MCF 10A (cell line): ENCODE data around the gene LMO7. TPM values are rescaled to one million over a fixed set of nuclear protein-coding genes. Genes with fewer than 3 reads are reported as not detected.

Experiments used
- BruUV-seq: library from RNA; stranded (reverse); fragments of 400-500 nt; replicated peaks from 2 replicates; lab custom pipeline; 2021; lab: Mats Ljungman, UMichigan
- CTCF ChIA-PET: fragments of 300-600 bp; sonication (Branson Sonifier 250); formaldehyde crosslinking; extraction: SDS; loops from one replicate; lab custom pipeline; 2021; ENCODE audit warnings: antibody characterized with exemption, inconsistent platforms; lab: Yijun Ruan, JAX
- POLR2A ChIA-PET: fragments of 300-600, 350-650 bp; sonication (Branson Sonifier 250); formaldehyde crosslinking; extraction: SDS; loops from one replicate; lab custom pipeline; 2020; ENCODE audit warnings: antibody characterized with exemption, inconsistent platforms; lab: Yijun Ruan, JAX
- DNase-seq: peaks from one replicate; pipeline ENCODE4 v3.0.0-alpha.2; 2018; ENCODE audit not compliant: unreplicated experiment
- H3K27ac Mint-ChIP-seq: one replicate; pipeline ENCODE4 v1.8.0; 2022; ENCODE audit warnings: mild to moderate bottlenecking, low read depth, mixed read lengths; ENCODE audit not compliant: unreplicated experiment
- H3K27me3 Mint-ChIP-seq: one replicate; pipeline ENCODE4 v1.8.0; 2022; ENCODE audit warnings: mixed read lengths; ENCODE audit not compliant: insufficient read depth, unreplicated experiment
- H3K36me3 Mint-ChIP-seq: one replicate; pipeline ENCODE4 v1.8.0; 2022; ENCODE audit warnings: mild to moderate bottlenecking, moderate library complexity, mixed read lengths; ENCODE audit not compliant: insufficient read depth, unreplicated experiment
- H3K4me1 Mint-ChIP-seq: one replicate; pipeline ENCODE4 v1.8.0; 2022; ENCODE audit warnings: mixed read lengths; ENCODE audit not compliant: insufficient read depth, unreplicated experiment
- H3K4me3 Mint-ChIP-seq: one replicate; pipeline ENCODE4 v1.8.0; 2022; ENCODE audit warnings: mild to moderate bottlenecking, moderate library complexity, mixed read lengths; ENCODE audit not compliant: unreplicated experiment
- H3K9me3 Mint-ChIP-seq: one replicate; pipeline ENCODE4 v1.8.0; 2022; ENCODE audit warnings: mixed read lengths; ENCODE audit not compliant: unreplicated experiment
- CTCF ChIP-seq: fragments of 200-600 bp; IDR thresholded peaks from one replicate; pipeline ENCODE4 v1.8.0; 2022; ENCODE audit warnings: antibody characterized with exemption, mild to moderate bottlenecking; ENCODE audit not compliant: unreplicated experiment
- intact Hi-C: fragments of 100-400 bp; cut with micrococcal nuclease; formaldehyde crosslinking; loops from 2 replicates; pipeline ENCODE4 v1.14.1; 2022
- total RNA-seq: library from RNA; stranded (reverse); gene quantifications from 2 replicates; pipeline ENCODE4 v1.2.3, GENCODE V29; 2022

Gene LMO7
- total RNA-seq, 1 experiment from 2014 or later, result 30.8 TPM

GRCh38 chr13:75855847-75856246, 219.7 kb downstream of the LMO7 start:
- DNase-seq, result no peak
- POLR2A ChIA-PET, result interaction anchor here (1.0 kb wide), 1 partner anchor 13 kb away, joined by 4 read pairs; no protein-coding TSS in a partner anchor
- intact Hi-C loops, result no loop called here
- no peaks in the 10 kb centered on the region for H3K4me1 Mint-ChIP-seq
- BruUV-seq, result no TSS peak
- TF ChIP-seq CTCF, result no peak
- no peak overlapping the region for H3K4me3 Mint-ChIP-seq
- CTCF ChIA-PET, result interaction anchor here (1.4 to 4.5 kb wide), 3 partner anchors 14 to 160 kb away, joined by 4 to 44 read pairs (median 20); no protein-coding TSS in a partner anchor
- H3K36me3 Mint-ChIP-seq, result peaks cover 28% of the 10 kb centered on the region
- H3K27me3 Mint-ChIP-seq, result no peaks in the 10 kb centered on the region
- no peak overlapping the region for H3K27ac Mint-ChIP-seq
- no peaks in the 10 kb centered on the region for H3K9me3 Mint-ChIP-seq

GRCh38 chr13:75857291-75857690, 221.2 kb downstream of the LMO7 start:
- no peak for TF ChIP-seq CTCF
- H3K36me3 Mint-ChIP-seq, result peaks cover 25% of the 10 kb centered on the region
- no peak overlapping the region for H3K27ac Mint-ChIP-seq
- H3K9me3 Mint-ChIP-seq, result no peaks in the 10 kb centered on the region
- ChIA-PET POLR2A (no interaction called here), CTCF (interaction anchor here (1.4 to 4.5 kb wide), 3 partner anchors 13 to 161 kb away, joined by 3 to 44 read pairs (median 20); no protein-coding TSS in a partner anchor)
- no peak for DNase-seq
- H3K4me3 Mint-ChIP-seq, result no peak overlapping the region
- no TSS peak for BruUV-seq
- H3K27me3 Mint-ChIP-seq, result no peaks in the 10 kb centered on the region
- intact Hi-C loops, result no loop called here
- no peaks in the 10 kb centered on the region for H3K4me1 Mint-ChIP-seq

- Mint-ChIP-seq H3K27me3 (no peaks in the 10 kb centered on the region), H3K4me1 (peaks cover 9% of the 10 kb centered on the region), H3K4me3 (no peak overlapping the region), H3K36me3 (peaks cover 12% of the 10 kb centered on the region), H3K27ac (no peak overlapping the region), H3K9me3 (no peaks in the 10 kb centered on the region)
- DNase-seq, result no peak
- POLR2A ChIA-PET, result interaction anchor here (0.6 to 1.1 kb wide), 2 partner anchors 33 to 598 kb away, joined by 3 read pairs; no protein-coding TSS in a partner anchor
- no peak for TF ChIP-seq CTCF
- CTCF ChIA-PET, result interaction anchor here (0.6 to 3.2 kb wide), 4 partner anchors 9 to 168 kb away, joined by 3 to 32 read pairs (median 9); no protein-coding TSS in a partner anchor
- intact Hi-C loops, result loop anchor here (1.0 kb wide), 1 partner anchor 16 kb away; no protein-coding TSS in a partner anchor
- no TSS peak for BruUV-seq
Measured at GRCh38 chr13:75860935-75861334, 224.8 kb downstream of the LMO7 start.

GRCh38 chr13:75861786-75862185, 225.7 kb downstream of the LMO7 start:
- ChIA-PET CTCF (interaction anchor here (0.6 to 3.2 kb wide), 8 partner anchors 9 to 1140 kb away, joined by 3 to 32 read pairs (median 3); no protein-coding TSS in a partner anchor), POLR2A (interaction anchor here (1.1 kb wide), 1 partner anchor 597 kb away, joined by 3 read pairs; no protein-coding TSS in a partner anchor)
- Mint-ChIP-seq H3K9me3 (no peaks in the 10 kb centered on the region), H3K4me1 (peaks cover 9% of the 10 kb centered on the region), H3K36me3 (peaks cover 12% of the 10 kb centered on the region), H3K27ac (no peak overlapping the region), H3K4me3 (no peak overlapping the region), H3K27me3 (no peaks in the 10 kb centered on the region)
- no peak for DNase-seq
- no TSS peak for BruUV-seq
- intact Hi-C loops, result no loop called here
- TF ChIP-seq CTCF, result no peak
